GM18951 (cell line): ENCODE data around the gene FUT9.
"Not testable (repeated sequence)": the region's sequence is repeated elsewhere in the genome, so short reads cannot be mapped to it uniquely, and the experiment has no call there.

Source experiments
- POLR2A ChIP-seq: IDR thresholded peaks from 4 replicates; pipeline ENCODE4 v1.6.1; 2011; ENCODE audit warnings: mild to moderate bottlenecking; ENCODE audit not compliant: insufficient read length, insufficient read depth; ENCODE audit errors: extremely low read depth
- in situ Hi-C: fragments of 300-500 bp; cut with MboI; formaldehyde crosslinking; loops from one replicate; pipeline ENCODE4 v1.12.0; 2022; ENCODE audit warnings: low sequenced_read_pairs, mixed read lengths, inconsistent platforms; ENCODE audit not compliant: unreplicated experiment

Gene FUT9

GRCh38 chr6:96237638-96238347, 222.0 kb downstream of the FUT9 start:
- in situ Hi-C loops, result no loop called here

DNA sequence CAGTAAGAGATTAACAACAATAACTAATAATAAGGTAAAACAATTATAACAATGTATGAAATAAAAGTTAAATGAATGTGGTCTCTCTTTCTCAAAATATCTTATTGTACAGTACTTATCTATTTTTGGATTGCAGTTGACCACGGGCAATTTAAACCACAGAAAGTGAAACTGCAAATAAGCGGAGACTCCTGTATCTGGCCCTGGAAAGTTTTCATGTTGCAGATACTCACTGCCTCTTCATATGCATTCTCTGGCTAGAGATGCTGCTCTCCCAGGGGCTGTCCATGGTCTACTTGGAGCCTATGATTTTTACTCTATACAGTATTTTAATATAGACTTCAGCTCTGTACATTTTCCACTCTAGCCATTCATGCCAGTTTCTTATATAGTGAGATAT, 230.8 kb downstream of the FUT9 start:
- no peak for TF ChIP-seq POLR2A
- in situ Hi-C loops, result no loop called here

More at GRCh38 chr6:96237638-96238347, 222.0 kb downstream of the FUT9 start:
- TF ChIP-seq POLR2A, result no peak

- TF ChIP-seq POLR2A, result no peak
- in situ Hi-C loops, result no loop called here
These were observed 234.0 kb downstream of the FUT9 start for GRCh38 chr6:96249755-96250154.

DNA sequence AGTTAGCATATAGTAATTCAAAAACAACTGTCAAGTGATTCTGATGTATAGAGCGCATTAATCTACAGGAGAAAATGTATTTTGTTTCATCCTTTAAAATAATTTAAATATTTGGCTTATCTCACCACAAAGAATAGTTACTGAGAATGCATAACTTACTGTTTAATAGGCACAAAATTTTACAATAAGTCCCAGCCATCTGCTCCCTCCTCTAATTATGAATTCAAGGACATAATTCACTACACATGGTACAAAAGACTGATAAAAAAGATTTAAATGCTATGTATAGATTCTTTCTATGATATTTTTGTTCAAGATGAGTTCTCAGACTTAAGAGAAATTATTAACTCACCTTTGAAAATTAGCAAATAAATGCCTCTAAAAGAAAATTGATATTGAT, 242.0 kb downstream of the FUT9 start:
- in situ Hi-C loops, result no loop called here
- no peak for TF ChIP-seq POLR2A

DNA sequence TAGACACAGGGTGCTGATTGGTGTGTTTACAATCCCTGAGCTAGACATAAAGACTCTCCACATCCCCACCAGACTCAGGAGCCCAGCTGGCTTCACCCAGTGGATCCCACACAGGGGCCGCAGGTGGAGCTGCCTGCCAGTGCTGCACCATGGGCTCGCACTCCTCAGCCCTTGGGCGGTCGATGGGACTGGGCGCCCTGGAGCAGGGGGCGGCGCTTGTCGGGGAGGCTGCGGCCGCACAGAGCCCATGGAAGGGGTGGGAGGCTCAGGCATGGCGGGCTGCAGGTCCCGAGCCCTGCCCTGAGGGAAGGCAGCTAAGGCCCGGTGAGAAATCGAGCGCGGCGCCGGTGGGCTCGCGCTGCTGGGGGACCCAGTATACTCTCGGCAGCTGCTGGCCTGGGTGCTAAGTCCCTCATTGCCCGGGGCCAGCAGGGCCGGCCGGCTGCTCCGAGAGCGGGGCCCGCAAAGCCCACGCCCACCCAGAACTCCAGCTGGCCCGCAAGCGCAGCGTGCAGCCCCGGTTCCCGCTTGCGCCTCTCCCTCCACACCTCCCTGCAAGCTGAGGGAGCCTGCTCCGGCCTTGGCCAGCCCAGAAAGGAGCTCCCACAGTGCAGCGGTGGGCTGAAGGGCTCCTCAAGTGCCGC, 245.1 kb downstream of the FUT9 start:
- in situ Hi-C loops, result not testable (repeated sequence)
